ENCODE data around the gene CEP135. TPM values are rescaled to one million over a fixed set of nuclear protein-coding genes. Genes with fewer than 3 reads are reported as not detected.

Gene CEP135
- total and polyA plus RNA-seq, 7 donors = 0.92 to 8.6 (median 4.3) TPM

DNA sequence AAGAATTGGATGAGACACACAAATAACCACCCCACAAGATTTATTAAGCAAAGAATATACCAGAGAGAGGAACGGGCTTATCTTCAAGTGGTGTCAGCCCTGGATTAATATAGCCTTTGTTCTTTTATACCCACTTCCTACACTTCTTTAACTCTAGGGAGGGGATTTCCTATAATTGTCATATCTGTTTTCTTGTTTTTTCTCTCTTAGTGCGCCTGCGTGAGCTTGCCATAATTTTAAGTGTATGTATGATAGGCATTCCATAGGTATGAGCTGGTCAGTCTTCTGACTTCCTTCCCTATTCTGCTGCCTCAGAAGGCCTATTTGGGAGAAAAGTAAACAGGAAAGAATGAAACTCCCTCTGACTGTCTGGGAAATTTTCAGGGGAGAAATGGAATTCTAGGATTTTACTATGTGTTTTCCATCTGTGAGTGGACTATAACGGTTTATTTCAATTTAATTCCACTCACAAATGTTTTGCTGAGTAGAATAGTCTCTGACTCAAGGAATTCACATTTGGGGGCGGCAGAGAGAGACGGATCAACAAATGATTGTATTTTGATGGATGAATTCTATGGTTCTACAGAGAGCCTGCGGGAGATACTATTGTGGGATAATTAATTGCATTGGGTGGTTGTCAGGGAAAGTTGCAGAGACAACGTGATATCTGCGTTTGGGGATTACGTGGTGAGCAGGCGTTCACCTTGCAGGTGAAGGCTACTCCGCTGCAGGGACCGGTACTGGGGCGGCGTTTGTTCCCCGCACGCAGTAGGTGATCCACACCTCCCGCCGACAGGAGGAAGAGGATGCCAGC is 626 bp upstream of the CEP135 start:
- Histone ChIP-seq H3K36me3 (no peaks in the 10 kb centered on the region), H3K4me3 (peak overlapping the region; percentile 79 to 88 (median 84)), H3K27ac (peak overlapping the region; percentile 84 to 95 (median 88)), H3K4me1 (peaks cover 0 to 31% (median 21%) of the 10 kb centered on the region in 4 donors), H3K9me3 (no peaks in the 10 kb centered on the region), H3K27me3 (no peaks in the 10 kb centered on the region)
- TF ChIP-seq POLR2AphosphoS5 (IDR thresholded peaks at IDR 0.05) (no peak), EP300 (IDR thresholded peaks at IDR 0.05) (no peak), POLR2A (IDR thresholded peaks at IDR 0.05) (no peak)
- TF ChIP-seq, protein P1, sequence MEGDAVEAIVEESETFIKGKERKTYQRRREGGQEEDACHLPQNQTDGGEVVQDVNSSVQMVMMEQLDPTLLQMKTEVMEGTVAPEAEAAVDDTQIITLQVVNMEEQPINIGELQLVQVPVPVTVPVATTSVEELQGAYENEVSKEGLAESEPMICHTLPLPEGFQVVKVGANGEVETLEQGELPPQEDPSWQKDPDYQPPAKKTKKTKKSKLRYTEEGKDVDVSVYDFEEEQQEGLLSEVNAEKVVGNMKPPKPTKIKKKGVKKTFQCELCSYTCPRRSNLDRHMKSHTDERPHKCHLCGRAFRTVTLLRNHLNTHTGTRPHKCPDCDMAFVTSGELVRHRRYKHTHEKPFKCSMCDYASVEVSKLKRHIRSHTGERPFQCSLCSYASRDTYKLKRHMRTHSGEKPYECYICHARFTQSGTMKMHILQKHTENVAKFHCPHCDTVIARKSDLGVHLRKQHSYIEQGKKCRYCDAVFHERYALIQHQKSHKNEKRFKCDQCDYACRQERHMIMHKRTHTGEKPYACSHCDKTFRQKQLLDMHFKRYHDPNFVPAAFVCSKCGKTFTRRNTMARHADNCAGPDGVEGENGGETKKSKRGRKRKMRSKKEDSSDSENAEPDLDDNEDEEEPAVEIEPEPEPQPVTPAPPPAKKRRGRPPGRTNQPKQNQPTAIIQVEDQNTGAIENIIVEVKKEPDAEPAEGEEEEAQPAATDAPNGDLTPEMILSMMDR (IDR thresholded peaks at IDR 0.05) = no peak
- 1 to 2% methylated on average over 19 of the region's 19 CpGs for WGBS, 2 donors
- no peak for DNase-seq
- intact Hi-C loops (cut with DNase I) = loop anchor here (2.0 to 10.0 kb wide), 4 partner anchors 93 to 959 kb away; partner anchors contain the start of genes CLOCK, EXOC1 and REST

DNA sequence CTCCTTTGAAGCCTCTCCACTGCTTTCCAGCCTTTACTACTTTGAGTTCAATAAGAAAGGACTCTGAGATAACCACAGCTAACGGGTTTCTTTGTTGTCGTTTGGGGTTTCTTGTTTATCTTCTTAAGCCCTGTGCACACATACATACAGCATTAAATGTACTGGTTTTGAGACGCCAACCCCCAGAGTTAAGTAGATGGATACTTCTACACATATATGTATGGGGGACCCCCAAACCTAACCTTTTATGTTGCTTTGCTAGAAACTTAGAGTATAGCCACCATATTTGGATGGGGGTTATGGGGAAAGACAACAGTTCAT is 697 bp downstream of the CEP135 start:
- WGBS, 2 donors = 0 to 1% methylated on average over 3 of the region's 3 CpGs
- Histone ChIP-seq H3K4me1 (peaks cover 0 to 31% (median 21%) of the 10 kb centered on the region in 4 donors), H3K27me3 (no peaks in the 10 kb centered on the region), H3K36me3 (peaks cover 0 to 5% (median 2%) of the 10 kb centered on the region in 4 donors), H3K9me3 (no peaks in the 10 kb centered on the region), H3K4me3 (peak overlapping the region; percentile 79 to 88 (median 84)), H3K27ac (peak overlapping the region; percentile 84 to 95 (median 88))
- no peak for DNase-seq
- intact Hi-C loops (cut with DNase I) = loop anchor here (2.0 to 10.0 kb wide), 4 partner anchors 95 to 958 kb away; partner anchors contain the start of genes CLOCK, EXOC1 and REST
- TF ChIP-seq EP300 (IDR thresholded peaks at IDR 0.05) (no peak), POLR2AphosphoS5 (IDR thresholded peaks at IDR 0.05) (no peak), POLR2A (IDR thresholded peaks at IDR 0.05) (no peak)
- TF ChIP-seq, protein P1 (IDR thresholded peaks at IDR 0.05) = no peak

DNA sequence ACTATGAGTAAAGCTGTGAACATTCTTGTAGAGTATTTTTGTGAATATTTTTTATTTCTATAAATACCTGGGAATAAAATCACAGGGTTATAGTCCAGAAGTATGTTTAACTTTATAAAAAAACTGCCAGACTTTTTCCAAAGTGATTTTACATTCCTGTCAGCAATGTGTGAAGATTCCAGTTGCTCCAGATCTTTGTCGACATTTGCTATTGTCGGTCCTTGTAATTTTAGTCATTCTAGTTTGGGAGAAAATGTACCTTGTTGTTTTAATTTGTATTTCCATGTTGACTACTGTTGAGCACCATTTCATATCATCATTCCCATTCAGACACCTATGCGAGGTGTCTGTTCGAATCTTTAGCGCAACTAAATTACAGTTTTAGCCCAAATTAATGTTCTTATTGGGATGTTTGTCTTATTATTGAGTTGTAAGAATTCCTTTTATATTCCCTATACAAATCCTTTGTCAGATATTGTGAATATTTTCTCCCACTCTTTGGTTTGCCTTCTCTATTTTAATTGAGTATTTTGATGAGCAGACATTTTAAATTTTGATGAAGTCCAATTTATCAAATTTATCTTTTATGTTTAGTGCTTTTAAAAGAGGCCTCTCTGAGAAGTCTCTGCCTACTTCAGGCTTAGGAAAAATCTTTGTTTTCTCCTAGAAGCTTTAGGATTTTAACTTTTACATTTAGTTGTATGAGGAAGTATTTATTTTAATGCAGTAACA is 2.6 kb downstream of the CEP135 start:
- no peak for DNase-seq
- Histone ChIP-seq H3K27ac (no peak overlapping the region), H3K4me3 (no peak overlapping the region), H3K27me3 (no peaks in the 10 kb centered on the region), H3K4me1 (peaks cover 0 to 31% (median 21%) of the 10 kb centered on the region in 4 donors), H3K9me3 (no peaks in the 10 kb centered on the region), H3K36me3 (peaks cover 0 to 13% (median 2%) of the 10 kb centered on the region in 4 donors)
- 99% methylated on average over 5 of the region's 5 CpGs for WGBS, 2 donors
- intact Hi-C loops (cut with DNase I) = no loop called here
- TF ChIP-seq EP300 (IDR thresholded peaks at IDR 0.05) (no peak), POLR2A (IDR thresholded peaks at IDR 0.05) (no peak), POLR2AphosphoS5 (IDR thresholded peaks at IDR 0.05) (no peak)
- TF ChIP-seq, protein P1 (IDR thresholded peaks at IDR 0.05) = no peak

DNA sequence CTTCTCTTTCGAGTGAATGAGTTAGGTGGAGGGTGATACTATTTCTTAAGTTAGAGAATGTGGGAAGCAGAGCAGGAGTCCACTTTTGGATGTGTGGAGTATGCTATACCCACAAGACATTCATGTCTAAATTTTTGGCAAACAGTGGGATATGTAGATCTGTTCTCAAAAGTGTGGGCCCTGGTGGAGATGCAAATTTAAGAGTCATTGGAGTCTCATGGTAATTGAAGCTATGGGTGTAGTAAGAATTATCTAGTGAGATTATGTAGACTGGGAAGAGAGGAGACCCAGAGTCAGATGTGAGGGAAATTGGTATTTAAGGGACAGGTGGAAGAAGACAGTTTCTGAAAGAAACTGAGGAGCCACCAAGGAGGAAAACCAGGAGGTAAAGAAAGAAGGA is 7.0 kb downstream of the CEP135 start:
- WGBS, 2 donors = 94 to 97% methylated on average over 1 of the region's 1 CpG
- Histone ChIP-seq H3K4me3 (no peak overlapping the region), H3K27ac (no peak overlapping the region), H3K4me1 (peaks cover 0 to under 1% (median 0%) of the 10 kb centered on the region in 4 donors), H3K36me3 (peaks cover 0 to 40% (median 6%) of the 10 kb centered on the region in 4 donors), H3K27me3 (no peaks in the 10 kb centered on the region), H3K9me3 (no peaks in the 10 kb centered on the region)
- TF ChIP-seq POLR2AphosphoS5 (IDR thresholded peaks at IDR 0.05) (no peak), POLR2A (IDR thresholded peaks at IDR 0.05) (no peak), EP300 (IDR thresholded peaks at IDR 0.05) (no peak)
- TF ChIP-seq, protein P1 (IDR thresholded peaks at IDR 0.05) = no peak
- DNase-seq = no peak
- intact Hi-C loops (cut with DNase I) = no loop called here

Measured in sigmoid colon (tissue), 7 donors.